Measurements from ENCODE around the gene PRIM1.
"Not testable (repeated sequence)": the region's sequence is repeated elsewhere in the genome, so short reads cannot be mapped to it uniquely, and the experiment has no call there.

Gene PRIM1

GRCh38 chr12:56751712-56752598, at the start of gene PRIM1:
PRIM1 (minus strand) TSS chr12:56752323; CDS start chr12:56752298, 25 bp downstream.
- peak; percentile 82 to 95 for DNase-seq (ENCODE audit: low spot score in 2 of 2)
- ATAC-seq = peak; percentile 94
- peak within 1 kb of the TSS; percentile 96 for H3K27ac Mint-ChIP-seq
- H3K4me1 Mint-ChIP-seq = peaks cover 32% of the 10 kb centered on the region
- no peaks in the 10 kb centered on the region for H3K9me3 Mint-ChIP-seq
- peaks cover 56% of the 10 kb centered on the region for H3K36me3 Mint-ChIP-seq
- H3K4me3 Mint-ChIP-seq = peak within 1 kb of the TSS; percentile 90

- no peak for ATAC-seq
- DNase-seq (ENCODE audit: low spot score in 2 of 2) = no peak
- Mint-ChIP-seq H3K27ac (no peak overlapping the region), H3K9me3 (no peaks in the 10 kb centered on the region), H3K36me3 (no peaks in the 10 kb centered on the region), H3K4me1 (no peaks in the 10 kb centered on the region), H3K4me3 (no peak overlapping the region)
These were observed 48.1 kb upstream of the PRIM1 start for GRCh38 chr12:56800221-56800620.

- H3K27ac Mint-ChIP-seq; H3K4me3 Mint-ChIP-seq; H3K4me1 Mint-ChIP-seq; ATAC-seq; H3K9me3 Mint-ChIP-seq; DNase-seq (ENCODE audit: low spot score in 2 of 2); H3K36me3 Mint-ChIP-seq: not testable (repeated sequence)
These were observed 47.2 kb upstream of the PRIM1 start for GRCh38 chr12:56799345-56799744.

- not testable (repeated sequence) for ATAC-seq; H3K4me3 Mint-ChIP-seq; H3K9me3 Mint-ChIP-seq; H3K27ac Mint-ChIP-seq; H3K36me3 Mint-ChIP-seq; H3K4me1 Mint-ChIP-seq; DNase-seq (ENCODE audit: low spot score in 2 of 2)
These were observed 43.7 kb upstream of the PRIM1 start for GRCh38 chr12:56795791-56796190.

GRCh38 chr12:56795046-56795562, 43.0 kb upstream of the PRIM1 start:
- peak overlapping the region; percentile 69 for H3K4me3 Mint-ChIP-seq
- not testable (repeated sequence) for ATAC-seq; H3K9me3 Mint-ChIP-seq; H3K4me1 Mint-ChIP-seq; H3K36me3 Mint-ChIP-seq; DNase-seq (ENCODE audit: low spot score in 2 of 2)
- H3K27ac Mint-ChIP-seq = peak overlapping the region; percentile 83

- H3K4me3 Mint-ChIP-seq; H3K4me1 Mint-ChIP-seq; DNase-seq (ENCODE audit: low spot score in 2 of 2); H3K27ac Mint-ChIP-seq; ATAC-seq; H3K9me3 Mint-ChIP-seq; H3K36me3 Mint-ChIP-seq: not testable (repeated sequence)
These were observed 41.0 kb upstream of the PRIM1 start for GRCh38 chr12:56793124-56793523.

- no peak for ATAC-seq
- H3K36me3 Mint-ChIP-seq = no peaks in the 10 kb centered on the region
- no peak overlapping the region for H3K4me3 Mint-ChIP-seq
- peaks cover 5% of the 10 kb centered on the region for H3K4me1 Mint-ChIP-seq
- no peak for DNase-seq (ENCODE audit: low spot score in 2 of 2)
- no peak overlapping the region for H3K27ac Mint-ChIP-seq
- H3K9me3 Mint-ChIP-seq = no peaks in the 10 kb centered on the region
These were observed 40.6 kb upstream of the PRIM1 start for GRCh38 chr12:56792678-56793077.

- H3K4me3 Mint-ChIP-seq; ATAC-seq; DNase-seq (ENCODE audit: low spot score in 2 of 2); H3K36me3 Mint-ChIP-seq; H3K9me3 Mint-ChIP-seq; H3K27ac Mint-ChIP-seq; H3K4me1 Mint-ChIP-seq: not testable (repeated sequence)
These were observed 37.3 kb upstream of the PRIM1 start for GRCh38 chr12:56789429-56789828.

GRCh38 chr12:56787498-56787897, 35.4 kb upstream of the PRIM1 start:
- H3K4me3 Mint-ChIP-seq = no peak overlapping the region
- no peaks in the 10 kb centered on the region for H3K36me3 Mint-ChIP-seq

GRCh38 chr12:56785874-56786273, 33.8 kb upstream of the PRIM1 start:
- H3K4me1 Mint-ChIP-seq = no peaks in the 10 kb centered on the region
- H3K9me3 Mint-ChIP-seq = no peaks in the 10 kb centered on the region
- no peak overlapping the region for H3K4me3 Mint-ChIP-seq
- ATAC-seq (no peak), DNase-seq (ENCODE audit: low spot score in 2 of 2) (no peak)
- no peaks in the 10 kb centered on the region for H3K36me3 Mint-ChIP-seq
- H3K27ac Mint-ChIP-seq = no peak overlapping the region

More at GRCh38 chr12:56787498-56787897, 35.4 kb upstream of the PRIM1 start:
- Mint-ChIP-seq H3K27ac (no peak overlapping the region), H3K4me1 (no peaks in the 10 kb centered on the region), H3K9me3 (no peaks in the 10 kb centered on the region)
- no peak for ATAC-seq
- DNase-seq (ENCODE audit: low spot score in 2 of 2) = no peak

GRCh38 chr12:56785141-56785865, 33.2 kb upstream of the PRIM1 start:
- no peaks in the 10 kb centered on the region for H3K36me3 Mint-ChIP-seq
- H3K4me3 Mint-ChIP-seq = no peak overlapping the region
- no peaks in the 10 kb centered on the region for H3K4me1 Mint-ChIP-seq
- DNase-seq (ENCODE audit: low spot score in 2 of 2) = no peak
- no peak for ATAC-seq
- H3K9me3 Mint-ChIP-seq = no peaks in the 10 kb centered on the region
- no peak overlapping the region for H3K27ac Mint-ChIP-seq

GRCh38 chr12:56781726-56782125, 29.6 kb upstream of the PRIM1 start:
- H3K4me1 Mint-ChIP-seq = no peaks in the 10 kb centered on the region
- no peaks in the 10 kb centered on the region for H3K36me3 Mint-ChIP-seq
- no peak for ATAC-seq
- no peaks in the 10 kb centered on the region for H3K9me3 Mint-ChIP-seq
- H3K27ac Mint-ChIP-seq = no peak overlapping the region
- H3K4me3 Mint-ChIP-seq = no peak overlapping the region
- no peak for DNase-seq (ENCODE audit: low spot score in 2 of 2)

GRCh38 chr12:56778756-56779155, 26.6 kb upstream of the PRIM1 start:
- ATAC-seq (no peak), DNase-seq (ENCODE audit: low spot score in 2 of 2) (no peak)
- Mint-ChIP-seq H3K9me3 (no peaks in the 10 kb centered on the region), H3K36me3 (no peaks in the 10 kb centered on the region), H3K27ac (no peak overlapping the region), H3K4me1 (no peaks in the 10 kb centered on the region), H3K4me3 (no peak overlapping the region)

GRCh38 chr12:56776654-56777053, 24.5 kb upstream of the PRIM1 start:
- Mint-ChIP-seq H3K9me3 (no peaks in the 10 kb centered on the region), H3K4me1 (no peaks in the 10 kb centered on the region), H3K4me3 (no peak overlapping the region), H3K27ac (no peak overlapping the region), H3K36me3 (no peaks in the 10 kb centered on the region)
- ATAC-seq (no peak), DNase-seq (ENCODE audit: low spot score in 2 of 2) (no peak)

GRCh38 chr12:56775638-56776037, 23.5 kb upstream of the PRIM1 start:
- H3K4me1 Mint-ChIP-seq = no peaks in the 10 kb centered on the region
- H3K36me3 Mint-ChIP-seq = no peaks in the 10 kb centered on the region
- DNase-seq (ENCODE audit: low spot score in 2 of 2) (no peak), ATAC-seq (no peak)
- no peak overlapping the region for H3K27ac Mint-ChIP-seq
- no peaks in the 10 kb centered on the region for H3K9me3 Mint-ChIP-seq
- H3K4me3 Mint-ChIP-seq = no peak overlapping the region

- no peaks in the 10 kb centered on the region for H3K9me3 Mint-ChIP-seq
- DNase-seq (ENCODE audit: low spot score in 2 of 2) (no peak), ATAC-seq (no peak)
- H3K36me3 Mint-ChIP-seq = no peaks in the 10 kb centered on the region
- H3K4me1 Mint-ChIP-seq = no peaks in the 10 kb centered on the region
- H3K27ac Mint-ChIP-seq = no peak overlapping the region
- H3K4me3 Mint-ChIP-seq = no peak overlapping the region
These were observed 21.0 kb upstream of the PRIM1 start for GRCh38 chr12:56773113-56773512.
